SK-N-SH treated with all-trans-retinoic acid at 6 μM for 48 hours (cell line): Measurements from ENCODE around the gene LRCH3.

Experiments
- ZFP3 ChIP-seq: fragments of 250-450 bp; sonication (Bioruptor Pico); IDR thresholded peaks from 2 replicates; pipeline ENCODE4 v1.5.0; 2020; ENCODE audit warnings: mild to moderate bottlenecking, moderate library complexity
- ZNF8 ChIP-seq: fragments of 450-650 bp; formaldehyde crosslinking; IDR thresholded peaks from 2 replicates; pipeline ENCODE4 v1.5.0; 2020; ENCODE audit warnings: mild to moderate bottlenecking, moderate library complexity

- TF ChIP-seq ZNF8 (CRISPR knock-in tag), result no peak
- no peak for TF ChIP-seq ZFP3 (CRISPR knock-in tag)
Observed at GRCh38 chr3:197809356-197810020, 18.4 kb downstream of the LRCH3 start.
